Glutamatergic neuron (in vitro differentiated cells): Measurements from ENCODE around the gene OXSM. TPM values are rescaled to one million over a fixed set of nuclear protein-coding genes. Genes with fewer than 3 reads are reported as not detected.

Experiments
- DNase-seq: peaks from one replicate; pipeline ENCODE4 v3.0.0; 2022
- H3K27ac Mint-ChIP-seq: one replicate; pipeline ENCODE4 v1.8.0; 2020; ENCODE audit warnings: mild to moderate bottlenecking, mixed read lengths, inconsistent platforms; ENCODE audit not compliant: unreplicated experiment
- H3K27me3 Mint-ChIP-seq: one replicate; pipeline ENCODE4 v1.8.0; 2020; ENCODE audit warnings: mild to moderate bottlenecking, moderate library complexity, mixed read lengths, inconsistent platforms; ENCODE audit not compliant: unreplicated experiment
- H3K36me3 Mint-ChIP-seq: one replicate; pipeline ENCODE4 v1.8.0; 2020; ENCODE audit warnings: mild to moderate bottlenecking, mixed read lengths, inconsistent platforms; ENCODE audit not compliant: unreplicated experiment
- H3K4me1 Mint-ChIP-seq: one replicate; pipeline ENCODE4 v1.8.0; 2020; ENCODE audit warnings: mild to moderate bottlenecking, low read depth, mixed read lengths, inconsistent platforms; ENCODE audit not compliant: unreplicated experiment
- H3K4me3 Mint-ChIP-seq: one replicate; pipeline ENCODE4 v1.8.0; 2020; ENCODE audit warnings: mild to moderate bottlenecking, mixed read lengths, inconsistent platforms; ENCODE audit not compliant: unreplicated experiment
- H3K9me3 Mint-ChIP-seq: one replicate; pipeline ENCODE4 v1.8.0; 2020; ENCODE audit warnings: mild to moderate bottlenecking, moderate library complexity, mixed read lengths, inconsistent platforms; ENCODE audit not compliant: unreplicated experiment
- total RNA-seq: library from RNA; stranded (reverse); fragmentation: NEBNext Ultra II Directional; extraction: Animal tissue kit (Norgen Biotek cat#: 25700); gene quantifications from one replicate; pipeline ENCODE4 v1.2.1, GENCODE V29; 2021; ENCODE audit not compliant: unreplicated experiment
- TF ChIP-seq, protein P1 (sequence below): fragments of 200-600 bp; sonication (generic); IDR thresholded peaks from one replicate; pipeline ENCODE4 v1.5.0; 2021; ENCODE audit not compliant: partially characterized antibody, unreplicated experiment

The OXSM gene
- total RNA-seq, 1 donor from 2014 or later = 9.3 TPM

GRCh38 chr3:25782938-25783660 lies 6.8 kb upstream of the OXSM start, which contains the start of gene NGLY1:
TSS of gene NGLY1 (minus strand) at chr3:25783443. CDS start at chr3:25783390, 53 bp downstream.
- Mint-ChIP-seq H3K9me3 (no peaks in the 10 kb centered on the region), H3K27me3 (peaks cover 5% of the 10 kb centered on the region), H3K4me3 (peak within 1 kb of the TSS; percentile 94), H3K4me1 (peaks cover 11% of the 10 kb centered on the region), H3K36me3 (no peaks in the 10 kb centered on the region), H3K27ac (peak within 1 kb of the TSS; percentile 85)
- DNase-seq = peak; percentile 90
- TF ChIP-seq, protein P1, sequence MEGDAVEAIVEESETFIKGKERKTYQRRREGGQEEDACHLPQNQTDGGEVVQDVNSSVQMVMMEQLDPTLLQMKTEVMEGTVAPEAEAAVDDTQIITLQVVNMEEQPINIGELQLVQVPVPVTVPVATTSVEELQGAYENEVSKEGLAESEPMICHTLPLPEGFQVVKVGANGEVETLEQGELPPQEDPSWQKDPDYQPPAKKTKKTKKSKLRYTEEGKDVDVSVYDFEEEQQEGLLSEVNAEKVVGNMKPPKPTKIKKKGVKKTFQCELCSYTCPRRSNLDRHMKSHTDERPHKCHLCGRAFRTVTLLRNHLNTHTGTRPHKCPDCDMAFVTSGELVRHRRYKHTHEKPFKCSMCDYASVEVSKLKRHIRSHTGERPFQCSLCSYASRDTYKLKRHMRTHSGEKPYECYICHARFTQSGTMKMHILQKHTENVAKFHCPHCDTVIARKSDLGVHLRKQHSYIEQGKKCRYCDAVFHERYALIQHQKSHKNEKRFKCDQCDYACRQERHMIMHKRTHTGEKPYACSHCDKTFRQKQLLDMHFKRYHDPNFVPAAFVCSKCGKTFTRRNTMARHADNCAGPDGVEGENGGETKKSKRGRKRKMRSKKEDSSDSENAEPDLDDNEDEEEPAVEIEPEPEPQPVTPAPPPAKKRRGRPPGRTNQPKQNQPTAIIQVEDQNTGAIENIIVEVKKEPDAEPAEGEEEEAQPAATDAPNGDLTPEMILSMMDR = peak; percentile 37

DNA sequence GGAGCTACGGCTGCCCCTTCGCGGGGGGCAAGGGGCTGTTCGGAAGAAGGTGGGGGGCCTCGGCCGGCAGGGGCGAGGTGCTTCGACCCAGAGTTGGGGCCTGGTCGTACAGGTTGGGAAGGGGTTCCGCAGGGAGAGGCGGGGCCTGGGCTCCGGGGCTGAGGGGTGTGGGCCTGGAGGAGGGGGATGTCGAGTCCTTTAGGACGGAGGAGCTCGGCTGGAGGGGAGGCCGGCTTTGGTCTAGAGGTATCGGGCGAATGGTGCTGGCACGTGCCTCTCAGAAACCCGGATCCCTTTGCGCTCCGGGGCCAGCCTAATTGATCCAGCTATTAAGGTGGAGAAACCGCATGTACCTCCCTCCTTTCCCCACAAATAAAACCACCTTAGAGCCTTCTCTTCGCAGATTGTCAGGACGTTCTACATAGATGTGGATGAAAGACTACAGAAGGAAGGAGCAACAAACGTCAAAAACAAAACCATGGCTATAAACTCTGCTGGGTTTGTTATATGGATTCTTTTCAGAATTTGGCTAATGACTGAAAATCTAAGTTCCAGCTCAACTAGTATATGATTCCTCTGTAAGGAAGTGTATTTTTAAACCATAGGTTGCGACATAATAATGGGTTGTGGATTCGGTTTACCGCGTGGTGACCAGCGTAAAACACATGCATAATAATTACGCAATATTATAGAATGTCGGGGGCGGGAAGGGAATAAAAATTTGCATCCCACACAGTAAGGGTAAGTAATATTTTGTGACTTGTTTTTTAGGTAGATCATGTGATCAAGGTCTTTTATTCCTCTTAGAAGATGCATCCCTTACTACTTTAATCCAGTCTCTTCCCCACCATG lies 6.0 kb upstream of the OXSM start:
- Mint-ChIP-seq H3K27ac (peak overlapping the region; percentile 70), H3K4me3 (peak overlapping the region; percentile 78), H3K27me3 (peaks cover 5% of the 10 kb centered on the region), H3K9me3 (no peaks in the 10 kb centered on the region), H3K36me3 (no peaks in the 10 kb centered on the region), H3K4me1 (peaks cover 14% of the 10 kb centered on the region)
- DNase-seq = peak; percentile 77
- TF ChIP-seq, protein P1 = peak; percentile 12

DNA sequence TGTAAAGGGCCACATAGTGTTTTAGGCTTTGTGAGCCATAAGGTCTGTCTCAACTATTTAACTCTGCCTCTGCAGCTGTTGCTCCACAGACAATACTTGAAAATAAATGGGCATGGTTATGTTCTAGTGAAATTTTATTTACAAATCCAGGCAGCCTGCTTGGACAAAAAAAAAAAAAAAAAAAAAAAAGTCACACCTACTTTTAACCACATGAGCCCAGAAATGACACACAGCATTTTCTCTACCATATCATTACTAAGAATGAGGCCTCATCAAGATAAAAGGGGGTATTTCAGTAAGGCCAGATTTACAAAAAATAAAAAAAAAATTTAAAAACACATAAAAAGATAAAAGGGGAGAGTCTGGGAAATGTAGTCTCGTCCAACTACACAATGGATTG lies 4.9 kb upstream of the OXSM start:
- DNase-seq = no peak
- Mint-ChIP-seq H3K9me3 (no peaks in the 10 kb centered on the region), H3K4me3 (peak overlapping the region; percentile 78), H3K36me3 (no peaks in the 10 kb centered on the region), H3K4me1 (peaks cover 14% of the 10 kb centered on the region), H3K27ac (no peak overlapping the region), H3K27me3 (peaks cover 5% of the 10 kb centered on the region)
- TF ChIP-seq, protein P1 = no peak

DNA sequence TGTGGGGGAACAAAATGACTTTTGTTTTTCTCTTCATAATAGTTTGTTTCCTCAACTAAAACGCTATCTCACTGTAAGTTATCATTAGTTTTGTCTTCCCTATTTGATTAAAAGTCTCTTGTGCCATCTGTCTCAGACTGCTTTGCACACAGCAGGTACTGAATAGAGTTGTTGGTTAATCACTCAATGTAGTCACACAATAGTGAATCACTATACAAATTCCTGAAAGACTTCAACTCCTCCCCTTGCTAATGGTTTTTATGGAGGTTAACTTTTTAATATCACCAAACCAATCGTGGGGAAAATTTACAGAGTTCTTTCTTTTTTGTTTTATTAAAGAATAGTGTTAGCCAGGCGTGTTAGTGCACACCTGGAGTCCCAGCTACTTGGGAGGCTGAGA lies 4.1 kb upstream of the OXSM start:
- H3K4me3 Mint-ChIP-seq = no peak overlapping the region
- H3K9me3 Mint-ChIP-seq = no peaks in the 10 kb centered on the region
- H3K4me1 Mint-ChIP-seq = peaks cover 14% of the 10 kb centered on the region
- no peaks in the 10 kb centered on the region for H3K36me3 Mint-ChIP-seq
- H3K27me3 Mint-ChIP-seq = peaks cover 7% of the 10 kb centered on the region
- no peak overlapping the region for H3K27ac Mint-ChIP-seq
- no peak for DNase-seq
- TF ChIP-seq, protein P1 = no peak
